Subcutaneous abdominal adipose tissue (tissue), 5 donors: Measurements from ENCODE around the gene PPP1R14D.

Source experiments
- H3K27ac ChIP-seq: one replicate; pipeline ENCODE4 v1.7.0; 2013; ENCODE audit warnings: low read depth, mild to moderate bottlenecking, inconsistent platforms, low read length, moderate library complexity
- H3K27me3 ChIP-seq, 5 donors: one replicate each; pipeline ENCODE4 v1.7.0; 2013; ENCODE audit warnings: low read length in 5 of 5, inconsistent platforms in 1 of 5; ENCODE audit not compliant: control insufficient read depth in 5 of 5, insufficient read depth in 4 of 5
- H3K36me3 ChIP-seq, 5 donors: one replicate each; pipeline ENCODE4 v1.7.0; 2013; ENCODE audit warnings: low read length in 5 of 5; ENCODE audit not compliant: control insufficient read depth in 5 of 5, insufficient read depth in 5 of 5
- H3K4me1 ChIP-seq, 5 donors: one replicate each; pipeline ENCODE4 v1.7.0; 2013; ENCODE audit warnings: low read length in 5 of 5, mild to moderate bottlenecking in 3 of 5, moderate library complexity in 1 of 5; ENCODE audit not compliant: control insufficient read depth in 5 of 5, insufficient read depth in 5 of 5
- H3K4me3 ChIP-seq, 5 donors: one replicate each; pipeline ENCODE4 v1.7.0; 2013; ENCODE audit warnings: low read length in 5 of 5, low read depth in 1 of 5
- H3K9ac ChIP-seq, 5 donors: one replicate each; pipeline ENCODE4 v1.7.0; 2013; ENCODE audit warnings: low read length in 5 of 5, mild to moderate bottlenecking in 4 of 5, moderate library complexity in 3 of 5
- H3K9me3 ChIP-seq, 5 donors: one replicate each; pipeline ENCODE4 v1.7.0; 2013; ENCODE audit warnings: low read length in 5 of 5; ENCODE audit not compliant: control insufficient read depth in 5 of 5
- donor health status: healthy.
- donor health status: healthy.
- donor health status: healthy.
- donor health status: healthy.
- donor health status: healthy.

The PPP1R14D gene

DNA sequence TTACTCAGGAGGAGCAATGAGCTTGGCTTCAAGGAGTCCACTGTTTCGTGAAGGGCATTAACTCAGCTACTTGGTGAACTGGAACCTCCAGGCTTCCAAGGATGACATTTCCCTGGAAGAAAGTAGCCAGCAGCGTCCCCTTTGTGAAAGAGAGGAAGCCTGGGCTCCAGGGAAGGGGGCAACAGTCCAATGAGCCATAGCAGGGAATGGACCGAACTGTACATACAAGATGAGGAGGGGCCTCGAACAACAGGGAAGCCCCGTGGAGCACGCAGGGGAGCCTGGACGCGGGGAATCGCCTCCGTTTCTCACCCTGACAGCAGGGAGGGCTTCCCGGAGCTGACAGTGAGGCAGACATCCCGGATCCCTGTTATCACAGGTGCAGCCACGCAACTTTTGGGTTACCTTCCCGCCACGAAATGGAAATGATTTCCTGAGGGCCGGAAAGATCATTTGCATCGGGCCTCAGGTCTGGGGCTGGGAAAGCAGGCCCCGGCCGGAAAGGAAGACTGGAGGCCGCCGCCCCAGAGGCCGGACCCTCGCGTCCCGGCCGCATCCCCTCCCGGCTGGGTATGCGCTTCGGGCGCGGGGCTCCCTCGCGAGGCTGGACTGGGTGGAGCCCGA, 14.9 kb upstream of the PPP1R14D start:
- peak overlapping the region in 1 of 5 donors; percentile 32 for H3K9ac ChIP-seq
- no peaks in the 10 kb centered on the region for H3K36me3 ChIP-seq
- peaks cover 1 to 35% (median 20%) of the 10 kb centered on the region in 5 donors for H3K4me1 ChIP-seq
- no peaks in the 10 kb centered on the region for H3K9me3 ChIP-seq
- H3K27me3 ChIP-seq: peaks cover 0 to 20% (median 15%) of the 10 kb centered on the region in 5 donors
- no peak overlapping the region for H3K27ac ChIP-seq
- peak overlapping the region in 4 of 5 donors; percentile 8 to 67 (median 34) for H3K4me3 ChIP-seq

GRCh38 chr15:40841741-40842140, 13.2 kb upstream of the PPP1R14D start:
- Histone ChIP-seq H3K4me1 (peaks cover 1 to 22% (median 17%) of the 10 kb centered on the region in 5 donors), H3K36me3 (no peaks in the 10 kb centered on the region), H3K9me3 (no peaks in the 10 kb centered on the region), H3K27ac (no peak overlapping the region), H3K27me3 (peaks cover 0 to 20% (median 15%) of the 10 kb centered on the region in 5 donors), H3K9ac (no peak overlapping the region), H3K4me3 (no peak overlapping the region)

GRCh38 chr15:40838756-40839155, 10.2 kb upstream of the PPP1R14D start:
- no peak overlapping the region for H3K27ac ChIP-seq
- H3K4me3 ChIP-seq: no peak overlapping the region
- no peaks in the 10 kb centered on the region for H3K36me3 ChIP-seq
- H3K9me3 ChIP-seq: no peaks in the 10 kb centered on the region
- peaks cover 0 to 5% (median 3%) of the 10 kb centered on the region in 5 donors for H3K4me1 ChIP-seq
- no peak overlapping the region for H3K9ac ChIP-seq
- H3K27me3 ChIP-seq: peaks cover 0 to 8% (median 3%) of the 10 kb centered on the region in 5 donors

GRCh38 chr15:40836020-40836419, 7.5 kb upstream of the PPP1R14D start:
- Histone ChIP-seq H3K9ac (no peak overlapping the region), H3K27ac (no peak overlapping the region), H3K4me1 (no peaks in the 10 kb centered on the region), H3K27me3 (no peaks in the 10 kb centered on the region), H3K4me3 (no peak overlapping the region), H3K36me3 (no peaks in the 10 kb centered on the region), H3K9me3 (no peaks in the 10 kb centered on the region)

GRCh38 chr15:40832903-40833302, 4.4 kb upstream of the PPP1R14D start:
- Histone ChIP-seq H3K36me3 (no peaks in the 10 kb centered on the region), H3K27ac (no peak overlapping the region), H3K9me3 (no peaks in the 10 kb centered on the region), H3K27me3 (peaks cover 0 to 6% (median 0%) of the 10 kb centered on the region in 5 donors), H3K9ac (no peak overlapping the region), H3K4me3 (no peak overlapping the region), H3K4me1 (no peaks in the 10 kb centered on the region)

GRCh38 chr15:40831861-40832260, 3.4 kb upstream of the PPP1R14D start:
- H3K36me3 ChIP-seq: no peaks in the 10 kb centered on the region

GRCh38 chr15:40830884-40831283, 2.4 kb upstream of the PPP1R14D start:
- Histone ChIP-seq H3K36me3 (no peaks in the 10 kb centered on the region), H3K4me3 (no peak overlapping the region), H3K27me3 (peaks cover 0 to 6% (median 0%) of the 10 kb centered on the region in 5 donors), H3K9ac (no peak overlapping the region), H3K27ac (no peak overlapping the region), H3K9me3 (no peaks in the 10 kb centered on the region), H3K4me1 (no peaks in the 10 kb centered on the region)

More at GRCh38 chr15:40831861-40832260, 3.4 kb upstream of the PPP1R14D start:
- Histone ChIP-seq H3K27ac (no peak overlapping the region), H3K9ac (no peak overlapping the region), H3K27me3 (peaks cover 0 to 6% (median 0%) of the 10 kb centered on the region in 5 donors), H3K4me1 (no peaks in the 10 kb centered on the region), H3K4me3 (no peak overlapping the region), H3K9me3 (no peaks in the 10 kb centered on the region)

- H3K9ac ChIP-seq: no peak overlapping the region
- no peaks in the 10 kb centered on the region for H3K9me3 ChIP-seq
- no peaks in the 10 kb centered on the region for H3K36me3 ChIP-seq
- no peak overlapping the region for H3K4me3 ChIP-seq
- no peak overlapping the region for H3K27ac ChIP-seq
- peaks cover 0 to 6% (median 0%) of the 10 kb centered on the region in 5 donors for H3K27me3 ChIP-seq
- H3K4me1 ChIP-seq: no peaks in the 10 kb centered on the region
Measured at GRCh38 chr15:40829115-40829514, 607 bp upstream of the PPP1R14D start.

DNA sequence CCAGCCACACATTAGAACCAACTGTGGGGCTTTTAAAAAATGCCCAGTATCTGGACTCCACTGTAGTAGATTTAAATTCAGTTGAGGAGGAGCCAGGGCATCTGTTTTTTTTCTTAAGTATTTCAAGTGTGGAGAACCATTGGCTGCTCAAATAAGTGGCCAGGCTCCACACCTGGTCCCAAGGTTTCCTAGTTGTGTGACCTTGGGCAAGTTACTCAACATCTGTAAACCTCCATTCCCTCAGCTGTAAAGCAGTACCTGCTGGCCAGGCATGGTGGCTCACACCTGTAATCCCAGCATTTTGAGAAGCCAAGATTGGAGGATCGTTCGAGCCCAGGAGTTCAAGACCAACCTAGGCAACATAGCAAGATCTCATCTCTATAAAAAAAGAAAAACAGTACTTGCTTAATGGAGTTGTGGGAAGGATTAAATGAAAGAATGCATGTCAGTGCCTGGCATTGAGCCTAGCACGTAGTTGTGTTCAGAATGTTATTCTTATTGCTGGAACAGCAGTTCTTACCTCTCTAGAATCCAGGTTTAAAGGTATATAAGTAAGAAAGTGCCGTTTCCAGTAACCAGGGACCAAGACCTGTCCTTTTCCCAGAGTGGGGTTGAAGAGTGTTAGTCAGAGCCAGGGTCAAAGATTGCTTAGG, 2.0 kb downstream of the PPP1R14D start:
- Histone ChIP-seq H3K27ac (no peak overlapping the region), H3K9me3 (no peaks in the 10 kb centered on the region), H3K36me3 (no peaks in the 10 kb centered on the region), H3K27me3 (peaks cover 0 to 6% (median 0%) of the 10 kb centered on the region in 5 donors), H3K9ac (no peak overlapping the region), H3K4me1 (no peaks in the 10 kb centered on the region), H3K4me3 (no peak overlapping the region)

DNA sequence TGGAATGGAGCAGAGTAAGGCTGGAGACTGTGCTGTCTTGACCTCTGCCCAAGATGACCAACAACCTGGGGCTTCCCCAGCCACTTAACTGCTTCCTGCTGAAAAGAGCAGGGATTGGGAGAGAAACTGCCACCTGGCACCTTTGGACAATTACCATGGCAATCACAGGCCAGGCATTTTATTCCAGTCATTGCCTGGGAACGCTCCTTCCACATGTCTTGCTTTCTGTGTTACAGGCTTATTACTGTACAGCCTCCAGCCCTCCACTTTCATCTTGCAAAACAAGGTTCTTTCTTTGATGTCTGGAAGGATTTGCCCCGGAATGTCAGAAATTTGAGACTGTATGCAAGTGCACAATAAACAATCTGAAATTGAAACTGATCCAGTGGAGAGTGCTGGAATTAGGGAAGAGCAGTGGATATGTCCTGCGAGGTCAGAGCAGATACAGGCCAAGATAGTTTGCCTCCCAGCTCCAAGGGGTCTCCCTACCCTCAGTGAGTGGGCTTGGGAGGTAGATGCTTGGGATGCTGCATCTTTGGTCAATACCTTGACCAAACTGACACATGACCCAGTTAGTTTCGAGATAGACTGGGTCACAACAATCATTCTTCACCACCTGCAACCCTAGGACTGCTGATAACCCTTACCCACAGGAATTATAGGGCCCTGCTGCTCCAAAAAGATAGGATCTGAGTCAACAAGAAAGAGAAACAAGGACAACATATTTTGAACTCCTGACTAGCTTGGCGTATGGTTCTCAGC, 2.7 kb downstream of the PPP1R14D start:
- Histone ChIP-seq H3K4me1 (no peaks in the 10 kb centered on the region), H3K27me3 (peaks cover 0 to 6% (median 0%) of the 10 kb centered on the region in 5 donors), H3K4me3 (no peak overlapping the region), H3K9ac (no peak overlapping the region), H3K27ac (no peak overlapping the region), H3K9me3 (no peaks in the 10 kb centered on the region), H3K36me3 (no peaks in the 10 kb centered on the region)
